Stomach smooth muscle (tissue), 2 donors: Measurements from ENCODE around the gene CELF2.

Experiments used
- H3K27ac ChIP-seq: one replicate; pipeline ENCODE4 v1.7.0; 2013; ENCODE audit warnings: mild to moderate bottlenecking, low read length, inconsistent platforms
- H3K27me3 ChIP-seq, 2 donors: one replicate each; pipeline ENCODE4 v1.7.0; 2013; ENCODE audit warnings: low read length in 2 of 2; ENCODE audit not compliant: insufficient read depth in 2 of 2, control insufficient read depth in 1 of 2
- H3K36me3 ChIP-seq, 2 donors: one replicate each; pipeline ENCODE4 v1.7.0; 2013; ENCODE audit warnings: low read length in 2 of 2; ENCODE audit not compliant: control insufficient read depth in 2 of 2, insufficient read depth in 2 of 2
- H3K4me1 ChIP-seq: one replicate; pipeline ENCODE4 v1.7.0; 2013; ENCODE audit warnings: low read length; ENCODE audit not compliant: control insufficient read depth, insufficient read depth
- H3K4me3 ChIP-seq, 2 donors: one replicate each; pipeline ENCODE4 v1.7.0; 2013; ENCODE audit warnings: low read length in 2 of 2
- H3K9ac ChIP-seq, 2 donors: one replicate each; pipeline ENCODE4 v1.7.0; 2013; ENCODE audit warnings: low read length in 2 of 2, mild to moderate bottlenecking in 1 of 2
- H3K9me3 ChIP-seq, 2 donors: one replicate each; pipeline ENCODE4 v1.7.0; 2013; ENCODE audit warnings: low read length in 2 of 2; ENCODE audit not compliant: control insufficient read depth in 2 of 2
- donor health status: healthy.
- donor health status: Pancreatic carcinoma.

CELF2 gene

GRCh38 chr10:11240641-11241040 lies 223.0 kb downstream of the CELF2 start:
- Histone ChIP-seq H3K4me3 (no peak overlapping the region), H3K27me3 (no peaks in the 10 kb centered on the region), H3K9me3 (no peaks in the 10 kb centered on the region), H3K36me3 (peaks cover 0 to 4% of the 10 kb centered on the region in 2 donors), H3K4me1 (peaks cover 12% of the 10 kb centered on the region), H3K27ac (no peak overlapping the region), H3K9ac (no peak overlapping the region)

DNA sequence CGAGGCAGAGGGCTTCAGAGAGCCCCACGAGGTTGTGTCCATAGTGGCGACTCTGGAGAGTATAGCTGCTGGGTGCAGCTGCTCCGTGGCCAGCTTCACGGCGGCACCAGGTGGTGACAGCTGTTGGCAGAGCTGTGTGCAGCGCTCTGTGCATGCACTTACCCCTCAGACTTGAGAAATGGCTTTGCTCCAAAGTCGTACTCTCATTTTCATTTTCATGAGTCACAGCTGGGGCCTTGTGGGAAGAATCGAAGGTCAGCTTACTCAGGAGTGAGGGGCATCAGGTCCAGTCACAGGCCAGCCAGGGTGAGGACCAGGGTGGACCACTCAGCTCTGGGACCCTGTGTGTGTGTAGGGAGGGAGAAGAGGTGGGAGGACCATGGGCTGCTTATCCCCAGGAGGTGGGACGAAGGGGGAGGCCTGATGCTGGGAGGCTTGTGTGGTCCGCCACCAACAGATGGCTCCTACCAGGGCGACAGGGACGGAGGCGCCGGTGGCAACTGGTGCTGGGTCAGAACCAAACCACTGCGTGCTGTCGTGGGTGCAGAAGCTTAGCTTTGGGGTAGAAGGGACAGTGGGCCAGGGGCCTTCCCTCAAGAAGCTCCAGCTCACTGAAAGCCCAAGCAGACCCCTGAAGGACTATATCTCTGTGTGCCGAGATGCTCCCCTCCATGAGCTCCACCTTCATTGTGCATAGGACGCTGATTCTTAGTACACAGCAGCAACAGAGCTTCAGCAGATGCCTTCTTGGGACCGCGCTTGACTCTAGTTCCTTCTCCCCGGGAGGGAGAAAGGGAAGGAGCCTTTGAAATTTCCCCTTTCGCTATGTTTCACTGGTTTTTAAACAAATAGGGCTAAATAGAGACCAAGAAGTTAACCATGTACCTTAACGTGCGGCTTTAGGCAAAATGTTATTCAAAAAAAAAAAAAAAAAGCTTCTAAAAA lies 225.0 kb downstream of the CELF2 start:
- H3K4me1 ChIP-seq: peaks cover 12% of the 10 kb centered on the region
- peaks cover 0 to 9% of the 10 kb centered on the region in 2 donors for H3K36me3 ChIP-seq
- no peak overlapping the region for H3K9ac ChIP-seq
- no peak overlapping the region for H3K27ac ChIP-seq
- no peaks in the 10 kb centered on the region for H3K27me3 ChIP-seq
- H3K4me3 ChIP-seq: peak overlapping the region in 1 of 2 donors; percentile 44
- no peaks in the 10 kb centered on the region for H3K9me3 ChIP-seq

- Histone ChIP-seq H3K36me3 (peaks cover under 1 to 9% of the 10 kb centered on the region in 2 donors), H3K9ac (no peak overlapping the region), H3K4me1 (peaks cover 12% of the 10 kb centered on the region), H3K9me3 (no peaks in the 10 kb centered on the region), H3K27ac (no peak overlapping the region), H3K4me3 (no peak overlapping the region), H3K27me3 (no peaks in the 10 kb centered on the region)
Observed at GRCh38 chr10:11243425-11244222, 226.0 kb downstream of the CELF2 start.

DNA sequence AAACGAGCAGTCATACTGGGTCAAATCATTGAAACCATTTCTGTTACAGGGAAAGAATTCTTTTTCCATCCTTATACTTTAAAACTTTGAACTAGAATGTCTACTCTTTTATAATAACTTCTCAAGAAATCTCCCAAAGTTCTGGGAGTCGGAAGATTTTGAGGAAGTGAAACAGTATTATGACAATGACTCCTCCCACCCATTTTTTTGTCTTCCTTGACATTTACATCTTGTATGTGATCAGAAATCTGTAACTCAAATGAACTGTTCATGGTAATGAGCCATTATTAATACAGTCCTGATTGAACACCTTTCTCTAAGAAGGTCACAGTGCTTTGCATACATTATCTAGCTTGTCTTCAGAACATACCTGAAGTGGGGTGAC lies 227.4 kb downstream of the CELF2 start:
- peaks cover 12% of the 10 kb centered on the region for H3K4me1 ChIP-seq
- H3K27ac ChIP-seq: no peak overlapping the region

DNA sequence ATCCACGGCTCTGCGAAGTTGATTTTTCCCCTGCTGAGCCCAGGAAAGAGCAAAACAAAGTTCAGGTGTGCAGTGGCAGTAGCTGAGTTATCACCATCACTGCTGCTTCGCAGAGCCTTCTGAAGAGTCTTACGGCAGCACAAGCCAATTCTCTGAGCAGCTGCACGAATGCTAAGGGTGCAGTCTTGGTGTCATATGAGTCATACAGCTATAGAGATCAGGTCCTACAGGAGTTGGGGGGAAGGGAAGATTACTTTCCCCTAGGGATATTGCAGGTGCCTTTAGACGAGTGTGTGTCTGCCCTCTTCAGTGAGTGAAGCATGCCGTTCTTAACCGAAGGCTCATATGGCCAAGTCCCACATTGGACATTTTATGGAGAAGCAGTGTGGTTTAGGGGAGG lies 227.8 kb downstream of the CELF2 start:
- H3K4me1 ChIP-seq: peaks cover 12% of the 10 kb centered on the region
- H3K9me3 ChIP-seq: no peaks in the 10 kb centered on the region
- no peak overlapping the region for H3K9ac ChIP-seq
- peaks cover 4 to 11% of the 10 kb centered on the region in 2 donors for H3K36me3 ChIP-seq
- no peak overlapping the region for H3K27ac ChIP-seq
- no peak overlapping the region for H3K4me3 ChIP-seq
- H3K27me3 ChIP-seq: no peaks in the 10 kb centered on the region

More for the DNA sequence above, 227.4 kb downstream of the CELF2 start:
- Histone ChIP-seq H3K27me3 (no peaks in the 10 kb centered on the region), H3K9ac (no peak overlapping the region), H3K9me3 (no peaks in the 10 kb centered on the region), H3K4me3 (no peak overlapping the region), H3K36me3 (peaks cover 4 to 9% of the 10 kb centered on the region in 2 donors)

DNA sequence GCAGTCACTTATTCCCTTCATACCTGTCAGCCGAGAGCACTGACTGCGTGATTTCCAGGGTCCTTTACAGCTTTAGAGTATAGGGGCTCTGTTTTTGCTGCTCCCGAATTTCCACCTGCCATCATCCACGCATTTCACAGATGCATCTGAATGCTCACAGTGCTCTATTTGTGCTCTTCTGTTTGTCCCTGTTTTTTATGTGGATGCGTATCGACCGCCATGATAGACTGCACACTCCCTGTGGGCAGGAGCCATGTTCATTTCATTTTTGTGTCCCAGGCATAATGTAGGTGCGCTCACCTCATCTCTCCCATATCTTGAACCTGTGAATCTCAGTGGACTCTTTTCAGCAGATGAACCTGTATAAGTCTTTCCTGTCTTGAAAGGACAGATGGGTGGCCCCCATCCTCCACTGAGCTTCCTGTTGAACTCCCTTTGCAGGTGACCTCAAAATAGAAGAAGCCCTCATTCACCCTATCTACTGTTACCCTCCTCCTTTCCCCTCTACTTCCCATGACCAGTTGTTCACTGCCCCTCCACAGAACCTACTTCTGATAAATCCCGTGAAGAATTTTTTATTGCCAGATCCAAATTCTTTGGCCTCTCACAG lies 228.4 kb downstream of the CELF2 start:
- peaks cover 4 to 14% of the 10 kb centered on the region in 2 donors for H3K36me3 ChIP-seq
- H3K27ac ChIP-seq: no peak overlapping the region
- H3K27me3 ChIP-seq: no peaks in the 10 kb centered on the region
- H3K9ac ChIP-seq: no peak overlapping the region
- no peaks in the 10 kb centered on the region for H3K9me3 ChIP-seq
- peaks cover 12% of the 10 kb centered on the region for H3K4me1 ChIP-seq
- H3K4me3 ChIP-seq: no peak overlapping the region

- Histone ChIP-seq H3K9ac (no peak overlapping the region), H3K27ac (no peak overlapping the region), H3K36me3 (peaks cover 4 to 14% of the 10 kb centered on the region in 2 donors)
Observed at GRCh38 chr10:11246752-11247467, 229.2 kb downstream of the CELF2 start.

GRCh38 chr10:11249152-11249807 lies 231.6 kb downstream of the CELF2 start:
- peaks cover 7 to 19% of the 10 kb centered on the region in 2 donors for H3K36me3 ChIP-seq

More at GRCh38 chr10:11246752-11247467, 229.2 kb downstream of the CELF2 start:
- Histone ChIP-seq H3K27me3 (no peaks in the 10 kb centered on the region), H3K4me3 (no peak overlapping the region), H3K4me1 (peaks cover 14% of the 10 kb centered on the region), H3K9me3 (no peaks in the 10 kb centered on the region)

GRCh38 chr10:11249808-11250195 lies 232.1 kb downstream of the CELF2 start:
- no peak overlapping the region for H3K27ac ChIP-seq
- H3K9ac ChIP-seq: no peak overlapping the region
- H3K36me3 ChIP-seq: peaks cover 7 to 19% of the 10 kb centered on the region in 2 donors
- no peak overlapping the region for H3K4me3 ChIP-seq
- no peaks in the 10 kb centered on the region for H3K27me3 ChIP-seq
- no peaks in the 10 kb centered on the region for H3K9me3 ChIP-seq
- peaks cover 3% of the 10 kb centered on the region for H3K4me1 ChIP-seq

More at GRCh38 chr10:11249152-11249807, 231.6 kb downstream of the CELF2 start:
- H3K9ac ChIP-seq: no peak overlapping the region
- H3K27me3 ChIP-seq: no peaks in the 10 kb centered on the region
- no peak overlapping the region for H3K27ac ChIP-seq
- no peak overlapping the region for H3K4me3 ChIP-seq
- peaks cover 3% of the 10 kb centered on the region for H3K4me1 ChIP-seq
- H3K9me3 ChIP-seq: no peaks in the 10 kb centered on the region
